Sigmoid colon (tissue), 4 donors: ENCODE data around the gene ABHD6.

Experiments
- POLR2A ChIP-seq, 2 donors: fragments of 450-650 bp; IDR thresholded peaks; one replicate each; pipeline ENCODE4 v1.6.1; 2016; ENCODE audit warnings: antibody characterized with exemption in 2 of 2, mild to moderate bottlenecking in 2 of 2, moderate library complexity in 2 of 2
- POLR2AphosphoS5 ChIP-seq, 4 donors: sonication (generic); formaldehyde crosslinking; IDR thresholded peaks; one replicate each; pipeline ENCODE4 v1.6.1; 2017; ENCODE audit warnings: antibody characterized with exemption in 4 of 4
- TF ChIP-seq, protein P1 (sequence below), 4 experiments: fragments of 450-650 bp in 3 of 4; fragments of 200-600 bp in 1 of 4; IDR thresholded peaks; one replicate each; pipeline ENCODE4 v1.5.1; 2016 to 2019; ENCODE audit warnings: antibody characterized with exemption in 4 of 4, mild to moderate bottlenecking in 3 of 4, moderate library complexity in 2 of 4

DNA sequence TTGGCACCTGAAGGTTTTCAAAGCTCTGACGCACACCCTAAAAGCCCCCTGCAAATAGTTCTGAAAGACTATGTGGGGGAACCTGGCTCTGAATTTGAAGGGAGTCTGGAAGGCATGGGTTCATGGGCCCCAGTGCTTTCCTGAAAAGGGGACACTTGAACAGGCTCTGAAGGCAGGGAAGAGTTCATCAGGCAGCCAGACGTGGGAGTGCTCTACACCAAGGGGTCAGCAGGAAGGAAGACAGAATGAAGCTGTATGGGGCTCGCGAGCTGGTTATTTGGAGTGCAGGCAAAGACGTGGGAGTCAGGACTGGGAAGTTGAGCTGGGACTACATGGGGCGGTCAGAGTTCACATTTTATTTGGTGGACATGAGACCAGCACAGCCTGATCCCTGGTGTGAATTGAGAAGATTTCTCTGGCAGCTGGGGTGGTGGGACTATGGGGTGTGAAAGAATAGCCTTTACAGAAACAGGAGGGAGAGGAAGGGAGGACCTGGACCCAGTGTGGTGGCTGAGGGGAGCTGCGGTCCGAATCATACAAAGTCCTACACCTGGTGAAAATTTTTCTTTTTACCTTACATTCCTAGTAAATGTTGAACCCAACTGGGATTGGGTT is 12.6 kb downstream of the ABHD6 start:
- TF ChIP-seq, protein P1, sequence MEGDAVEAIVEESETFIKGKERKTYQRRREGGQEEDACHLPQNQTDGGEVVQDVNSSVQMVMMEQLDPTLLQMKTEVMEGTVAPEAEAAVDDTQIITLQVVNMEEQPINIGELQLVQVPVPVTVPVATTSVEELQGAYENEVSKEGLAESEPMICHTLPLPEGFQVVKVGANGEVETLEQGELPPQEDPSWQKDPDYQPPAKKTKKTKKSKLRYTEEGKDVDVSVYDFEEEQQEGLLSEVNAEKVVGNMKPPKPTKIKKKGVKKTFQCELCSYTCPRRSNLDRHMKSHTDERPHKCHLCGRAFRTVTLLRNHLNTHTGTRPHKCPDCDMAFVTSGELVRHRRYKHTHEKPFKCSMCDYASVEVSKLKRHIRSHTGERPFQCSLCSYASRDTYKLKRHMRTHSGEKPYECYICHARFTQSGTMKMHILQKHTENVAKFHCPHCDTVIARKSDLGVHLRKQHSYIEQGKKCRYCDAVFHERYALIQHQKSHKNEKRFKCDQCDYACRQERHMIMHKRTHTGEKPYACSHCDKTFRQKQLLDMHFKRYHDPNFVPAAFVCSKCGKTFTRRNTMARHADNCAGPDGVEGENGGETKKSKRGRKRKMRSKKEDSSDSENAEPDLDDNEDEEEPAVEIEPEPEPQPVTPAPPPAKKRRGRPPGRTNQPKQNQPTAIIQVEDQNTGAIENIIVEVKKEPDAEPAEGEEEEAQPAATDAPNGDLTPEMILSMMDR (IDR thresholded peaks at IDR 0.05), result no peak
- TF ChIP-seq POLR2A (IDR thresholded peaks at IDR 0.05) (no peak), POLR2AphosphoS5 (IDR thresholded peaks at IDR 0.05) (no peak)
